HepG2 (cell line): ENCODE measurements around the gene ZNF277. TPM values are rescaled to one million over a fixed set of nuclear protein-coding genes. Genes with fewer than 3 reads are reported as not detected.
A peak's percentile ranks its signal among the peaks of the same experiment; 100 is the strongest.

Experiments used
- ARHGAP35 ChIP-seq: sonication (generic); formaldehyde crosslinking; IDR thresholded peaks from 2 replicates; pipeline ENCODE4 v1.9.0; 2022; ENCODE audit warnings: mild to moderate bottlenecking, inconsistent platforms, moderate library complexity, missing genetic modification reagents, borderline replicate concordance
- BORCS8-MEF2B ChIP-seq: sonication (generic); formaldehyde crosslinking; IDR thresholded peaks from 2 replicates; pipeline ENCODE4 v1.8.0; 2022; ENCODE audit warnings: mild to moderate bottlenecking, missing genetic modification reagents
- CC2D1A ChIP-seq: sonication (generic); formaldehyde crosslinking; IDR thresholded peaks from 2 replicates; pipeline ENCODE4 v1.8.1; 2023; ENCODE audit warnings: mild to moderate bottlenecking, missing genetic modification reagents
- FOXA1 ChIP-seq, 2 experiments: fragments of 450-650 bp in 1 of 2; sonication (generic) in 1 of 2; formaldehyde crosslinking in 1 of 2; IDR thresholded peaks; 2 replicates each; pipeline versions ENCODE4 v1.4.0 to v1.6.1; 2016 to 2020; ENCODE audit warnings: missing genetic modification reagents in 1 of 2
- KDM1A ChIP-seq: IDR thresholded peaks from 2 replicates; pipeline ENCODE4 v1.6.1; 2016; ENCODE audit warnings: missing compliant biosample characterization
- KMT2A ChIP-seq: sonication (generic); formaldehyde crosslinking; IDR thresholded peaks from 2 replicates; pipeline ENCODE4 v1.4.0; 2020; ENCODE audit warnings: missing genetic modification reagents
- PHB2 ChIP-seq: fragments of 450-650 bp; IDR thresholded peaks from 2 replicates; pipeline ENCODE4 v1.6.1; 2018; ENCODE audit not compliant: partially characterized antibody
- SAFB2 ChIP-seq: sonication (generic); formaldehyde crosslinking; IDR thresholded peaks from 2 replicates; pipeline ENCODE4 v1.5.1; 2020; ENCODE audit warnings: missing genetic modification reagents, low read depth, mild to moderate bottlenecking, borderline replicate concordance
- SIX4 ChIP-seq: sonication (generic); formaldehyde crosslinking; IDR thresholded peaks from 2 replicates; pipeline ENCODE4 v1.4.0; 2020; ENCODE audit warnings: missing genetic modification reagents
- ZBTB42 ChIP-seq: sonication (generic); formaldehyde crosslinking; IDR thresholded peaks from 2 replicates; pipeline ENCODE4 v1.5.0; 2020; ENCODE audit warnings: mild to moderate bottlenecking, missing genetic modification reagents
- ZBTB43 ChIP-seq: sonication (generic); formaldehyde crosslinking; conservative IDR thresholded peaks from 2 replicates; pipeline ENCODE4 v1.4.0; 2020; ENCODE audit warnings: missing genetic modification reagents
- ZNF24 ChIP-seq: fragments of 450-650 bp; IDR thresholded peaks from 2 replicates; pipeline ENCODE4 v1.6.1; 2017; ENCODE audit warnings: antibody characterized with exemption, mild to moderate bottlenecking
- ZNF317 ChIP-seq: sonication (generic); formaldehyde crosslinking; IDR thresholded peaks from 2 replicates; pipeline ENCODE4 v1.5.0; 2020; ENCODE audit warnings: mild to moderate bottlenecking, missing genetic modification reagents
- ZNF331 ChIP-seq: sonication (generic); formaldehyde crosslinking; IDR thresholded peaks from 2 replicates; pipeline ENCODE4 v1.4.0; 2020; ENCODE audit warnings: missing genetic modification reagents
- ZNF772 ChIP-seq: sonication (generic); formaldehyde crosslinking; IDR thresholded peaks from 2 replicates; pipeline ENCODE4 v1.5.0; 2020; ENCODE audit warnings: mild to moderate bottlenecking, missing genetic modification reagents
- ZNF780A ChIP-seq: sonication (generic); formaldehyde crosslinking; IDR thresholded peaks from 2 replicates; pipeline ENCODE4 v1.8.0; 2022; ENCODE audit warnings: mild to moderate bottlenecking, missing genetic modification reagents, moderate library complexity
- polyA plus RNA-seq, 8 experiments: library from polyadenylated mRNA; depleted of rRNA in 3 of 8; stranded (reverse) in 7 of 8; unstranded in 1 of 8; fragments of >200 nt; fragmentation: Illumina TruSeq in 4 of 8; extraction: Trizol in 4 of 8; gene quantifications; 2 replicates each; pipeline versions ENCODE4 v1.2.1 to v1.2.3, GENCODE V29; 2011 to 2016; ENCODE audit warnings: low read depth in 4 of 8, missing spikeins in 1 of 8, mixed read lengths in 1 of 8; ENCODE audit not compliant: insufficient read depth in 1 of 8
- total RNA-seq, 5 experiments: library from RNA; depleted of rRNA; stranded (reverse); fragments of >200 nt; fragmentation: Illumina TruSeq; extraction: Trizol; gene quantifications; 2 replicates each; pipeline ENCODE4 v1.2.3, GENCODE V29; 2016; ENCODE audit warnings: low read depth in 1 of 5
- TF ChIP-seq, protein P1 (sequence below): sonication (generic); formaldehyde crosslinking; IDR thresholded peaks from 2 replicates; pipeline ENCODE4 v1.4.0; 2020; ENCODE audit warnings: missing genetic modification reagents
- TF ChIP-seq, protein P2 (sequence below): sonication (generic); formaldehyde crosslinking; IDR thresholded peaks from 2 replicates; pipeline ENCODE4 v1.5.0; 2020; ENCODE audit warnings: mild to moderate bottlenecking, missing genetic modification reagents
- TF ChIP-seq, protein P3 (sequence below): IDR thresholded peaks from 2 replicates; pipeline ENCODE4 v1.6.1; 2018; ENCODE audit warnings: missing genetic modification reagents
- TF ChIP-seq, protein P4 (sequence below): sonication (generic); formaldehyde crosslinking; IDR thresholded peaks from 2 replicates; pipeline ENCODE4 v1.4.0; 2020; ENCODE audit warnings: missing genetic modification reagents
- TF ChIP-seq, protein P5 (sequence below): sonication (generic); formaldehyde crosslinking; IDR thresholded peaks from 2 replicates; pipeline ENCODE4 v1.4.0; 2020; ENCODE audit warnings: missing genetic modification reagents, borderline replicate concordance

Gene ZNF277
- total and polyA plus RNA-seq, 2 of the 13 experiments (the other 11 are each of a cell fraction or from before 2014, with no cell fraction given) = 29.1 to 30.1 TPM

- TF ChIP-seq ZBTB43 (CRISPR knock-in tag) (peak; percentile 99), ZBTB42 (no peak), ZNF24 (0 out of 2 replicates have a peak, but pooled peaks have one; percentile 45), ARHGAP35 (no peak), ZNF317 (CRISPR knock-in tag) (no peak), KDM1A (CRISPR knock-in tag) (peak; percentile 76), SAFB2 (no peak), SIX4 (CRISPR knock-in tag) (no peak), ZNF780A (no peak), KMT2A (no peak), CC2D1A (no peak), ZNF331 (CRISPR knock-in tag) (peak; percentile 62; the same call in 1 of the 2 replicates), FOXA1 (IDR thresholded peaks at IDR 0.05) (no peak), FOXA1 (CRISPR knock-in tag; IDR thresholded peaks at IDR 0.05) (peak; percentile 60), PHB2 (no peak), BORCS8-MEF2B (CRISPR knock-in tag) (no peak), ZNF772 (CRISPR knock-in tag) (no peak)
- TF ChIP-seq, protein P1, sequence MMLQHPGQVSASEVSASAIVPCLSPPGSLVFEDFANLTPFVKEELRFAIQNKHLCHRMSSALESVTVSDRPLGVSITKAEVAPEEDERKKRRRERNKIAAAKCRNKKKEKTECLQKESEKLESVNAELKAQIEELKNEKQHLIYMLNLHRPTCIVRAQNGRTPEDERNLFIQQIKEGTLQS (CRISPR knock-in tag) = no peak
- TF ChIP-seq, protein P2, sequence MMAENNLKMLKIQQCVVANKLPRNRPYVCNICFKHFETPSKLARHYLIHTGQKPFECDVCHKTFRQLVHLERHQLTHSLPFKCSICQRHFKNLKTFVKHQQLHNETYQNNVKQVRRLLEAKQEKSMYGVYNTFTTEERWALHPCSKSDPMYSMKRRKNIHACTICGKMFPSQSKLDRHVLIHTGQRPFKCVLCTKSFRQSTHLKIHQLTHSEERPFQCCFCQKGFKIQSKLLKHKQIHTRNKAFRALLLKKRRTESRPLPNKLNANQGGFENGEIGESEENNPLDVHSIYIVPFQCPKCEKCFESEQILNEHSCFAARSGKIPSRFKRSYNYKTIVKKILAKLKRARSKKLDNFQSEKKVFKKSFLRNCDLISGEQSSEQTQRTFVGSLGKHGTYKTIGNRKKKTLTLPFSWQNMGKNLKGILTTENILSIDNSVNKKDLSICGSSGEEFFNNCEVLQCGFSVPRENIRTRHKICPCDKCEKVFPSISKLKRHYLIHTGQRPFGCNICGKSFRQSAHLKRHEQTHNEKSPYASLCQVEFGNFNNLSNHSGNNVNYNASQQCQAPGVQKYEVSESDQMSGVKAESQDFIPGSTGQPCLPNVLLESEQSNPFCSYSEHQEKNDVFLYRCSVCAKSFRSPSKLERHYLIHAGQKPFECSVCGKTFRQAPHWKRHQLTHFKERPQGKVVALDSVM (CRISPR knock-in tag) = 0 out of 2 replicates have a peak, but pooled peaks have one; percentile 19
- TF ChIP-seq, protein P3, sequence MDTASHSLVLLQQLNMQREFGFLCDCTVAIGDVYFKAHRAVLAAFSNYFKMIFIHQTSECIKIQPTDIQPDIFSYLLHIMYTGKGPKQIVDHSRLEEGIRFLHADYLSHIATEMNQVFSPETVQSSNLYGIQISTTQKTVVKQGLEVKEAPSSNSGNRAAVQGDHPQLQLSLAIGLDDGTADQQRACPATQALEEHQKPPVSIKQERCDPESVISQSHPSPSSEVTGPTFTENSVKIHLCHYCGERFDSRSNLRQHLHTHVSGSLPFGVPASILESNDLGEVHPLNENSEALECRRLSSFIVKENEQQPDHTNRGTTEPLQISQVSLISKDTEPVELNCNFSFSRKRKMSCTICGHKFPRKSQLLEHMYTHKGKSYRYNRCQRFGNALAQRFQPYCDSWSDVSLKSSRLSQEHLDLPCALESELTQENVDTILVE = no peak
- TF ChIP-seq, protein P4, sequence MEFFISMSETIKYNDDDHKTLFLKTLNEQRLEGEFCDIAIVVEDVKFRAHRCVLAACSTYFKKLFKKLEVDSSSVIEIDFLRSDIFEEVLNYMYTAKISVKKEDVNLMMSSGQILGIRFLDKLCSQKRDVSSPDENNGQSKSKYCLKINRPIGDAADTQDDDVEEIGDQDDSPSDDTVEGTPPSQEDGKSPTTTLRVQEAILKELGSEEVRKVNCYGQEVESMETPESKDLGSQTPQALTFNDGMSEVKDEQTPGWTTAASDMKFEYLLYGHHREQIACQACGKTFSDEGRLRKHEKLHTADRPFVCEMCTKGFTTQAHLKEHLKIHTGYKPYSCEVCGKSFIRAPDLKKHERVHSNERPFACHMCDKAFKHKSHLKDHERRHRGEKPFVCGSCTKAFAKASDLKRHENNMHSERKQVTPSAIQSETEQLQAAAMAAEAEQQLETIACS (CRISPR knock-in tag) = no peak
- TF ChIP-seq, protein P5, sequence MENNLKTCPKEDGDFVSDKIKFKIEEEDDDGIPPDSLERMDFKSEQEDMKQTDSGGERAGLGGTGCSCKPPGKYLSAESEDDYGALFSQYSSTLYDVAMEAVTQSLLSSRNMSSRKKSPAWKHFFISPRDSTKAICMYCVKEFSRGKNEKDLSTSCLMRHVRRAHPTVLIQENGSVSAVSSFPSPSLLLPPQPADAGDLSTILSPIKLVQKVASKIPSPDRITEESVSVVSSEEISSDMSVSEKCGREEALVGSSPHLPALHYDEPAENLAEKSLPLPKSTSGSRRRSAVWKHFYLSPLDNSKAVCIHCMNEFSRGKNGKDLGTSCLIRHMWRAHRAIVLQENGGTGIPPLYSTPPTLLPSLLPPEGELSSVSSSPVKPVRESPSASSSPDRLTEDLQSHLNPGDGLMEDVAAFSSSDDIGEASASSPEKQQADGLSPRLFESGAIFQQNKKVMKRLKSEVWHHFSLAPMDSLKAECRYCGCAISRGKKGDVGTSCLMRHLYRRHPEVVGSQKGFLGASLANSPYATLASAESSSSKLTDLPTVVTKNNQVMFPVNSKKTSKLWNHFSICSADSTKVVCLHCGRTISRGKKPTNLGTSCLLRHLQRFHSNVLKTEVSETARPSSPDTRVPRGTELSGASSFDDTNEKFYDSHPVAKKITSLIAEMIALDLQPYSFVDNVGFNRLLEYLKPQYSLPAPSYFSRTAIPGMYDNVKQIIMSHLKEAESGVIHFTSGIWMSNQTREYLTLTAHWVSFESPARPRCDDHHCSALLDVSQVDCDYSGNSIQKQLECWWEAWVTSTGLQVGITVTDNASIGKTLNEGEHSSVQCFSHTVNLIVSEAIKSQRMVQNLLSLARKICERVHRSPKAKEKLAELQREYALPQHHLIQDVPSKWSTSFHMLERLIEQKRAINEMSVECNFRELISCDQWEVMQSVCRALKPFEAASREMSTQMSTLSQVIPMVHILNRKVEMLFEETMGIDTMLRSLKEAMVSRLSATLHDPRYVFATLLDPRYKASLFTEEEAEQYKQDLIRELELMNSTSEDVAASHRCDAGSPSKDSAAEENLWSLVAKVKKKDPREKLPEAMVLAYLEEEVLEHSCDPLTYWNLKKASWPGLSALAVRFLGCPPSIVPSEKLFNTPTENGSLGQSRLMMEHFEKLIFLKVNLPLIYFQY = no peak; the same call in 1 of the 2 replicates
Observed at GRCh38 chr7:112193915-112194502, 12.5 kb upstream of the ZNF277 start (continued).
